Measurements from ENCODE around the gene SUPV3L1.

DNA sequence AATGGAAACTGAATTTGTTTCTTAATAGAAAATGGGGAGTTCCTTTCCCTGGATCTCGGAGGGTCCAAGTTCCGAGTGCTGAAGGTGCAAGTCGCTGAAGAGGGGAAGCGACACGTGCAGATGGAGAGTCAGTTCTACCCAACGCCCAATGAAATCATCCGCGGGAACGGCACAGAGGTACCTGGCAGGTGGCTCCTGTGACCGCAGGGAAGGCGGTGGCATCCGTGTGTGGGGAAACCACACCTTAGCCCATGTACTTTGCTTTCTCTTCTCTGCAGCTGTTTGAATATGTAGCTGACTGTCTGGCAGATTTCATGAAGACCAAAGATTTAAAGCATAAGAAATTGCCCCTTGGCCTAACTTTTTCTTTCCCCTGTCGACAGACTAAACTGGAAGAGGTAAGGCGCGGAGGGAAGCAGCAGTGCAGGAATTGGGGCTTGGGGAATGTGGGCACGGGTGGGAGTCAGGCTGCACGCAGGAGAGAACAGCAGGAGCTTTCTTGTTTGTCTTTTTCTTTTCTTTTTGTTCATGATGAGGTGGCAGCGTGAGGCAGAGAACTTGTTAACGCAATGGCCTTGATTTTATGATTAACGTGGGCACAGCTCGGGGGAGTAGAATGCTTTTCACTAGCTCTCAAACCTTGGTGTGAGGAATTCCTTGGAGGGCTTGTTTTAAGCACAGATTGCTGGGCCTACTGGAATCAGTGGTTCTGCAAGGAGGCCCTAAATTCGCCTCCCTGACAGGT lies 52.9 kb downstream of the SUPV3L1 start:
- no peak for TF ChIP-seq ZBTB1 (CRISPR knock-in tag; IDR thresholded peaks at IDR 0.05; ENCODE audit: borderline replicate concordance, low read depth)
- TF ChIP-seq, protein P1, sequence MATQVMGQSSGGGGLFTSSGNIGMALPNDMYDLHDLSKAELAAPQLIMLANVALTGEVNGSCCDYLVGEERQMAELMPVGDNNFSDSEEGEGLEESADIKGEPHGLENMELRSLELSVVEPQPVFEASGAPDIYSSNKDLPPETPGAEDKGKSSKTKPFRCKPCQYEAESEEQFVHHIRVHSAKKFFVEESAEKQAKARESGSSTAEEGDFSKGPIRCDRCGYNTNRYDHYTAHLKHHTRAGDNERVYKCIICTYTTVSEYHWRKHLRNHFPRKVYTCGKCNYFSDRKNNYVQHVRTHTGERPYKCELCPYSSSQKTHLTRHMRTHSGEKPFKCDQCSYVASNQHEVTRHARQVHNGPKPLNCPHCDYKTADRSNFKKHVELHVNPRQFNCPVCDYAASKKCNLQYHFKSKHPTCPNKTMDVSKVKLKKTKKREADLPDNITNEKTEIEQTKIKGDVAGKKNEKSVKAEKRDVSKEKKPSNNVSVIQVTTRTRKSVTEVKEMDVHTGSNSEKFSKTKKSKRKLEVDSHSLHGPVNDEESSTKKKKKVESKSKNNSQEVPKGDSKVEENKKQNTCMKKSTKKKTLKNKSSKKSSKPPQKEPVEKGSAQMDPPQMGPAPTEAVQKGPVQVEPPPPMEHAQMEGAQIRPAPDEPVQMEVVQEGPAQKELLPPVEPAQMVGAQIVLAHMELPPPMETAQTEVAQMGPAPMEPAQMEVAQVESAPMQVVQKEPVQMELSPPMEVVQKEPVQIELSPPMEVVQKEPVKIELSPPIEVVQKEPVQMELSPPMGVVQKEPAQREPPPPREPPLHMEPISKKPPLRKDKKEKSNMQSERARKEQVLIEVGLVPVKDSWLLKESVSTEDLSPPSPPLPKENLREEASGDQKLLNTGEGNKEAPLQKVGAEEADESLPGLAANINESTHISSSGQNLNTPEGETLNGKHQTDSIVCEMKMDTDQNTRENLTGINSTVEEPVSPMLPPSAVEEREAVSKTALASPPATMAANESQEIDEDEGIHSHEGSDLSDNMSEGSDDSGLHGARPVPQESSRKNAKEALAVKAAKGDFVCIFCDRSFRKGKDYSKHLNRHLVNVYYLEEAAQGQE (IDR thresholded peaks at IDR 0.05; ENCODE audit: borderline replicate concordance), result no peak
- TF ChIP-seq, protein P1 (CRISPR knock-in tag; IDR thresholded peaks at IDR 0.05; ENCODE audit: low read depth), result no peak
- no peak for TF ChIP-seq RBBP5 (IDR thresholded peaks at IDR 0.05; ENCODE audit: borderline replicate concordance, insufficient read depth, low read length, poor library complexity, severe bottlenecking)
- TF ChIP-seq, protein P2, sequence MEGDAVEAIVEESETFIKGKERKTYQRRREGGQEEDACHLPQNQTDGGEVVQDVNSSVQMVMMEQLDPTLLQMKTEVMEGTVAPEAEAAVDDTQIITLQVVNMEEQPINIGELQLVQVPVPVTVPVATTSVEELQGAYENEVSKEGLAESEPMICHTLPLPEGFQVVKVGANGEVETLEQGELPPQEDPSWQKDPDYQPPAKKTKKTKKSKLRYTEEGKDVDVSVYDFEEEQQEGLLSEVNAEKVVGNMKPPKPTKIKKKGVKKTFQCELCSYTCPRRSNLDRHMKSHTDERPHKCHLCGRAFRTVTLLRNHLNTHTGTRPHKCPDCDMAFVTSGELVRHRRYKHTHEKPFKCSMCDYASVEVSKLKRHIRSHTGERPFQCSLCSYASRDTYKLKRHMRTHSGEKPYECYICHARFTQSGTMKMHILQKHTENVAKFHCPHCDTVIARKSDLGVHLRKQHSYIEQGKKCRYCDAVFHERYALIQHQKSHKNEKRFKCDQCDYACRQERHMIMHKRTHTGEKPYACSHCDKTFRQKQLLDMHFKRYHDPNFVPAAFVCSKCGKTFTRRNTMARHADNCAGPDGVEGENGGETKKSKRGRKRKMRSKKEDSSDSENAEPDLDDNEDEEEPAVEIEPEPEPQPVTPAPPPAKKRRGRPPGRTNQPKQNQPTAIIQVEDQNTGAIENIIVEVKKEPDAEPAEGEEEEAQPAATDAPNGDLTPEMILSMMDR (IDR thresholded peaks at IDR 0.05 in 2 of 3, conservative IDR thresholded peaks at IDR 0.05 in 1 of 3; ENCODE audit: insufficient read depth in 2 of 3, low read depth in 1 of 3, low read length in 3 of 3), result no peak
- TF ChIP-seq BHLHE40 (IDR thresholded peaks at IDR 0.05; ENCODE audit: low read length), result no peak
- TF ChIP-seq, protein P3, sequence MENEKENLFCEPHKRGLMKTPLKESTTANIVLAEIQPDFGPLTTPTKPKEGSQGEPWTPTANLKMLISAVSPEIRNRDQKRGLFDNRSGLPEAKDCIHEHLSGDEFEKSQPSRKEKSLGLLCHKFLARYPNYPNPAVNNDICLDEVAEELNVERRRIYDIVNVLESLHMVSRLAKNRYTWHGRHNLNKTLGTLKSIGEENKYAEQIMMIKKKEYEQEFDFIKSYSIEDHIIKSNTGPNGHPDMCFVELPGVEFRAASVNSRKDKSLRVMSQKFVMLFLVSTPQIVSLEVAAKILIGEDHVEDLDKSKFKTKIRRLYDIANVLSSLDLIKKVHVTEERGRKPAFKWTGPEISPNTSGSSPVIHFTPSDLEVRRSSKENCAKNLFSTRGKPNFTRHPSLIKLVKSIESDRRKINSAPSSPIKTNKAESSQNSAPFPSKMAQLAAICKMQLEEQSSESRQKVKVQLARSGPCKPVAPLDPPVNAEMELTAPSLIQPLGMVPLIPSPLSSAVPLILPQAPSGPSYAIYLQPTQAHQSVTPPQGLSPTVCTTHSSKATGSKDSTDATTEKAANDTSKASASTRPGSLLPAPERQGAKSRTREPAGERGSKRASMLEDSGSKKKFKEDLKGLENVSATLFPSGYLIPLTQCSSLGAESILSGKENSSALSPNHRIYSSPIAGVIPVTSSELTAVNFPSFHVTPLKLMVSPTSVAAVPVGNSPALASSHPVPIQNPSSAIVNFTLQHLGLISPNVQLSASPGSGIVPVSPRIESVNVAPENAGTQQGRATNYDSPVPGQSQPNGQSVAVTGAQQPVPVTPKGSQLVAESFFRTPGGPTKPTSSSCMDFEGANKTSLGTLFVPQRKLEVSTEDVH (IDR thresholded peaks at IDR 0.05; ENCODE audit: low read depth, partially characterized antibody), result no peak
- no peak for TF ChIP-seq KDM5B (IDR thresholded peaks at IDR 0.05; ENCODE audit: insufficient replicate concordance, low read depth, low read length)
- no peak for TF ChIP-seq HCFC1 (IDR thresholded peaks at IDR 0.05; ENCODE audit: low read depth, low read length)
- no peak for TF ChIP-seq ELF1 (tag; IDR thresholded peaks at IDR 0.05)
- TF ChIP-seq RAD21 (CRISPR knock-in tag; conservative IDR thresholded peaks at IDR 0.05 in 1 of 2, IDR thresholded peaks at IDR 0.05 in 1 of 2), result no peak
- no peak for TF ChIP-seq EGR1 (conservative IDR thresholded peaks at IDR 0.05)

Data from K562 (cell line).